OCI-LY1 (cell line): Measurements from ENCODE around the gene TBC1D16.

Experiments used
- EZH2 ChIP-seq: fragments of 200-600 bp; sonication (generic), shearing (Covaris generic); IDR thresholded peaks from 2 replicates; pipeline ENCODE4 v1.8.0; 2017; ENCODE audit warnings: borderline replicate concordance, mixed run types, mild to moderate bottlenecking, antibody characterized with exemption, low read length, moderate library complexity, mixed read lengths
- TF ChIP-seq, protein P1 (sequence below): fragments of 200-600 bp; sonication (generic), shearing (Covaris generic); IDR thresholded peaks from 2 replicates; pipeline ENCODE4 v1.5.1; 2017; ENCODE audit warnings: mild to moderate bottlenecking, antibody characterized with exemption, low read length, moderate library complexity, mixed read lengths

DNA sequence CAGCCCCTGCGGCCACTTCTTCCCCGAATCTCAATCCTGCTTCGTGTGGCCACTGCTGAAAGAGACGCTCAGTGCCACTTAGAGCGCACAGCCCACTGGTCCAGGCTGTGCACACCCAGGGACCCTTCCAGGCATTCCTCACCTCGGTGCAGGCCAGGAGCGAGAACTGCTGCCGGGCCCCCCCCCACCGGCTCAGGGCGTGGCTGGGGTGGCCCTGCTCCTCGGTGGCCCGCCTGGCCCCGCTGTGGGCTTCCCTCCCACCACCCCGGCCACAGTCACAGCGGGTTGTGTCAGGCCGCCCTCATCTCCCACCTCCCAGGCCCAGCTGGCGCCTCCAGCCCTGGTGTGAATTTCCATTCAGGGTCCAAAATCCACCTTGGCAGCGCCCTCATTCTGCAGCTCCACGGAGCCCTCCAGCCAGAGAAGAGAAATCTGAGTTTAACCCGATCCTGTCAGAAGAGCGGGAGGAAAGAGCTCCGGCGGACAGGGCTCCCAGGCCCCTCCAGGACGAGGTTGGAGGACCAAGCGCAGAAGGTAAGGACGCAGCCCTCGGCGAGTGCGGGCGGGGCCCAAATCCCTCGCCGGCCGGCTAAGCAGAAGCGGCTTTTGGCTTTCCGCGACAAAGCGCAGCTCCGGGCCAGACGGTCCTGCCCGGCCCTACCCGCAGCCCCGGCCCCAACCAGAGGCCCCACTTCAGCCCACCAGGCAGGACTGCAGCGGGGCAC, 12.0 kb downstream of the TBC1D16 start:
- TF ChIP-seq, protein P1, sequence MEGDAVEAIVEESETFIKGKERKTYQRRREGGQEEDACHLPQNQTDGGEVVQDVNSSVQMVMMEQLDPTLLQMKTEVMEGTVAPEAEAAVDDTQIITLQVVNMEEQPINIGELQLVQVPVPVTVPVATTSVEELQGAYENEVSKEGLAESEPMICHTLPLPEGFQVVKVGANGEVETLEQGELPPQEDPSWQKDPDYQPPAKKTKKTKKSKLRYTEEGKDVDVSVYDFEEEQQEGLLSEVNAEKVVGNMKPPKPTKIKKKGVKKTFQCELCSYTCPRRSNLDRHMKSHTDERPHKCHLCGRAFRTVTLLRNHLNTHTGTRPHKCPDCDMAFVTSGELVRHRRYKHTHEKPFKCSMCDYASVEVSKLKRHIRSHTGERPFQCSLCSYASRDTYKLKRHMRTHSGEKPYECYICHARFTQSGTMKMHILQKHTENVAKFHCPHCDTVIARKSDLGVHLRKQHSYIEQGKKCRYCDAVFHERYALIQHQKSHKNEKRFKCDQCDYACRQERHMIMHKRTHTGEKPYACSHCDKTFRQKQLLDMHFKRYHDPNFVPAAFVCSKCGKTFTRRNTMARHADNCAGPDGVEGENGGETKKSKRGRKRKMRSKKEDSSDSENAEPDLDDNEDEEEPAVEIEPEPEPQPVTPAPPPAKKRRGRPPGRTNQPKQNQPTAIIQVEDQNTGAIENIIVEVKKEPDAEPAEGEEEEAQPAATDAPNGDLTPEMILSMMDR = no peak
- no peak for TF ChIP-seq EZH2
